ENCODE results near the gene HOXC10. TPM values are rescaled to one million over a fixed set of nuclear protein-coding genes. Genes with fewer than 3 reads are reported as not detected.

HOXC10 gene
- total RNA-seq, 1 experiment from 2014 or later, result not detected

DNA sequence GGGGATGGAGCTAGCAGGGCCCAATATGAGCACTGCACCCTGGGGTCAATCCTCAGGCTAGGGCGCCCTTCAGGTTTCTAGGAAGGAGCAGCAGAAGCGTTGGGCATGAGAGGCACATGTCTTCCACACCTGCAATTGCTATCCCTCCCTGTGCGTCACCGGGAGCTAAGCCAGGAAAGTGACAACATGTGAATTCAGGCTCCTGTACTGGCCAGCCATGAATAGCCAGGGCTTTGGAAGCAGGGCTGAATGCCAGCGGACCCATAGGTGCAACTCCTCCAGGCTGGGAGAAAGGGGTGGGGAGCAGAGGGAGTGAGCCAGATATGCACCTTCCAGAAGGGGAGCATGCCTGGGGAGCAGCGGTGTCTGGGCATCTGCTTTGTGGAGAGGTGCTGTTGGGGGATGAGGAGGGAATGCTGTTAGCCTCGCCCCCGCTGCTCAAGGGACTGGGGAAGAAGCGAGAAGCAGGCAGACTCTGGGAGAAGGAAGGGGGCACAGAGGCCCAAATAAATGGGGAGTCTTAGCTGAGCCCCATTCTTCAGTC lies 54.0 kb downstream of the HOXC10 start:
- H3K4me1 Mint-ChIP-seq (ENCODE audit: insufficient read depth, unreplicated experiment), result peaks cover 6% of the 10 kb centered on the region
- intact Hi-C loops (cut with micrococcal nuclease), result no loop called here
- no peaks in the 10 kb centered on the region for H3K27me3 Mint-ChIP-seq (ENCODE audit: insufficient read depth, unreplicated experiment)
- no peaks in the 10 kb centered on the region for H3K9me3 Mint-ChIP-seq (ENCODE audit: unreplicated experiment)
- ChIA-PET CTCF (interaction anchor here (0.6 to 1.6 kb wide), 7 partner anchors 30 to 364 kb away, joined by 3 to 16 read pairs (median 4); partner anchors contain the start of genes HOXC10, HOXC8 and SMUG1), POLR2A (interaction anchor here (0.6 to 1.8 kb wide), 4 partner anchors 12 to 293 kb away, joined by 3 to 8 read pairs (median 4); partner anchors contain the start of gene SMUG1)
- H3K36me3 Mint-ChIP-seq (ENCODE audit: insufficient read depth, unreplicated experiment), result no peaks in the 10 kb centered on the region
- BruUV-seq (replicated peaks), result no TSS peak
- H3K27ac Mint-ChIP-seq (ENCODE audit: low read depth, unreplicated experiment), result peak overlapping the region; percentile 42
- peak; percentile 68 for DNase-seq (ENCODE audit: unreplicated experiment)
- no peak overlapping the region for H3K4me3 Mint-ChIP-seq (ENCODE audit: unreplicated experiment)
- TF ChIP-seq, protein P1, sequence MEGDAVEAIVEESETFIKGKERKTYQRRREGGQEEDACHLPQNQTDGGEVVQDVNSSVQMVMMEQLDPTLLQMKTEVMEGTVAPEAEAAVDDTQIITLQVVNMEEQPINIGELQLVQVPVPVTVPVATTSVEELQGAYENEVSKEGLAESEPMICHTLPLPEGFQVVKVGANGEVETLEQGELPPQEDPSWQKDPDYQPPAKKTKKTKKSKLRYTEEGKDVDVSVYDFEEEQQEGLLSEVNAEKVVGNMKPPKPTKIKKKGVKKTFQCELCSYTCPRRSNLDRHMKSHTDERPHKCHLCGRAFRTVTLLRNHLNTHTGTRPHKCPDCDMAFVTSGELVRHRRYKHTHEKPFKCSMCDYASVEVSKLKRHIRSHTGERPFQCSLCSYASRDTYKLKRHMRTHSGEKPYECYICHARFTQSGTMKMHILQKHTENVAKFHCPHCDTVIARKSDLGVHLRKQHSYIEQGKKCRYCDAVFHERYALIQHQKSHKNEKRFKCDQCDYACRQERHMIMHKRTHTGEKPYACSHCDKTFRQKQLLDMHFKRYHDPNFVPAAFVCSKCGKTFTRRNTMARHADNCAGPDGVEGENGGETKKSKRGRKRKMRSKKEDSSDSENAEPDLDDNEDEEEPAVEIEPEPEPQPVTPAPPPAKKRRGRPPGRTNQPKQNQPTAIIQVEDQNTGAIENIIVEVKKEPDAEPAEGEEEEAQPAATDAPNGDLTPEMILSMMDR (IDR thresholded peaks at IDR 0.05; ENCODE audit: unreplicated experiment), result no peak

DNA sequence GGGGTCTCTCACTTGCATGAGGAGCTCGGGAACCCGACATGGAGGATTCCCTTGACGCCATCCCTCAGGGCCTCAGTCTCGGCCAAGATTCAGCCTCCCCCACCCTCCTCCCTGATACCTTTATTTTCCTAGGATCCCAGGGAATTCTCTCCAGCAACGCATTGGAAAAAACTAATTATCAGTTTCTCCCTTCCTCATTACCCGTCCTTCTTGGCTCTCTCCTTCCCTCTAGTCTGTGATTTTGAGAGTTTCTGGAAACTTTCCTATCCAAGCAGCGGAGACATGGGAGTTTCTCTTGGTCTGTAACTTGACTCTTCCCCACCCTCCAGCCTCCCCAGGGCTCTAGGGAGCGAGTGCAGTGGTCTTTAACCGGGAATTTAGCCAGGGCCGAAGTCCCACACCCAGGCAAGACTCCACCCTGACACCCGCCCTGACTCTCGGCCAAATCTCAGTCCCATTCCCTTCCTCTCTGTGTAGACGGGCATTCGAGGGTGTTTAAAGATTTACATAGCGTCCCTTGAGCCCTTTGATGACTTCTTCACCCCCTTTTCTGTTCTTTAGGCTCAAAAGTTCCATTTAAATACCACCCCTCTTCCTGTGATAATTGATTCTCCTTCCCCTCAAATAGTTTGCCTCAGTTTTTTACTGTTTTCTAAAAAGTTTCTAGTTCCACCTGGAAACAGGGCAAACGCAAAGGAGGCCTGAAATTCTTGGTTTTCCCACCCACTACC lies 54.6 kb downstream of the HOXC10 start:
- DNase-seq (ENCODE audit: unreplicated experiment), result no peak
- Mint-ChIP-seq H3K36me3 (ENCODE audit: insufficient read depth, unreplicated experiment) (no peaks in the 10 kb centered on the region), H3K27ac (ENCODE audit: low read depth, unreplicated experiment) (no peak overlapping the region), H3K27me3 (ENCODE audit: insufficient read depth, unreplicated experiment) (no peaks in the 10 kb centered on the region), H3K9me3 (ENCODE audit: unreplicated experiment) (no peaks in the 10 kb centered on the region), H3K4me3 (ENCODE audit: unreplicated experiment) (no peak overlapping the region), H3K4me1 (ENCODE audit: insufficient read depth, unreplicated experiment) (peaks cover 6% of the 10 kb centered on the region)
- TF ChIP-seq, protein P1 (IDR thresholded peaks at IDR 0.05; ENCODE audit: unreplicated experiment), result no peak
- ChIA-PET CTCF (interaction anchor here (0.6 to 1.6 kb wide), 4 partner anchors 18 to 168 kb away, joined by 3 to 16 read pairs (median 4); no protein-coding TSS in a partner anchor), POLR2A (interaction anchor here (0.6 to 1.8 kb wide), 2 partner anchors 20 to 149 kb away, joined by 4 to 8 read pairs; partner anchors contain the start of gene SMUG1)
- BruUV-seq (replicated peaks), result no TSS peak
- intact Hi-C loops (cut with micrococcal nuclease), result no loop called here

Small RNA genes within 50 kb of the gene (microRNA-seq; reads per million reads assigned to microRNA genes)
- 14.4 reads per million, percentile 54 among the genes with 10 or more reads in this experiment for gene MIR196A2
- 359 reads per million, percentile 81 among the genes with 10 or more reads in this experiment for gene MIR615

Other genes with a start within 250 kb of the HOXC10 start
- not detected in 2 replicates for gene CISTR, start 233.2 kb upstream of the HOXC10 start, total RNA-seq (2022)
- 5.3 and 6.0 TPM in 2 replicates for gene HOXC13, start 46.3 kb upstream of the HOXC10 start, total RNA-seq (2022)
- gene HOXC12, start 30.2 kb upstream of the HOXC10 start, total RNA-seq (2022), result not detected in 2 replicates
- gene HOXC11, start 12.0 kb upstream of the HOXC10 start, total RNA-seq (2022), result 1.2 and 1.6 TPM in 2 replicates
- 1.5 and 2.0 TPM in 2 replicates for gene HOTAIR, start 10.2 kb upstream of the HOXC10 start, total RNA-seq (2022)
- 5.2 and 6.0 TPM in 2 replicates for gene HOXC9, start 15.0 kb downstream of the HOXC10 start, total RNA-seq (2022)
- 6.0 and 6.9 TPM in 2 replicates for gene HOXC8, start 23.8 kb downstream of the HOXC10 start, total RNA-seq (2022)
- 7.1 and 11.5 TPM in 2 replicates for gene HOXC6, start 43.3 kb downstream of the HOXC10 start, total RNA-seq (2022)
- 0.74 TPM in 1 of 2 replicates, not detected in the other for gene HOXC5, start 47.9 kb downstream of the HOXC10 start, total RNA-seq (2022)
- 1.7 and 1.8 TPM in 2 replicates for gene HOXC4, start 68.7 kb downstream of the HOXC10 start, total RNA-seq (2022)
- 42.6 and 52.8 TPM in 2 replicates for gene SMUG1, start 203.8 kb downstream of the HOXC10 start, total RNA-seq (2022)

Data from MCF 10A (cell line).